GM12878 (cell line): ENCODE results near the gene CGREF1. TPM values are rescaled to one million over a fixed set of nuclear protein-coding genes. Genes with fewer than 3 reads are reported as not detected.

Source experiments
- ATAC-seq: fragments of 200-7000 bp; cut with Tn5 transposase; 3 replicates; pipeline ENCODE4 v1.9.1; 2020; ENCODE audit warnings: mild to moderate bottlenecking, moderate library complexity
- BruUV-seq: library from RNA; stranded (reverse); fragments of 400-500 nt; replicated peaks from 2 replicates; lab custom pipeline; 2021; lab: Mats Ljungman, UMichigan
- CTCF ChIA-PET: fragments of 300-600 bp; sonication (Branson Sonifier 250); formaldehyde crosslinking; extraction: SDS; loops from one replicate; lab custom pipeline; 2021; ENCODE audit warnings: inconsistent platforms; lab: Yijun Ruan, JAX
- POLR2A ChIA-PET: fragments of 350-600 bp; formaldehyde crosslinking; extraction: SDS; loops from one replicate; lab custom pipeline; 2021; ENCODE audit warnings: inconsistent platforms; lab: Charles Lee
- RAD21 ChIA-PET: fragments of 300-600 bp; sonication (Branson Sonifier 250); formaldehyde crosslinking; loops from one replicate; lab custom pipeline; 2023; ENCODE audit warnings: antibody characterized with exemption; ENCODE audit not compliant: unreplicated experiment; lab: Charles Lee
- SMC1A ChIA-PET: fragments of 300-600 bp; sonication (Branson Sonifier 250); formaldehyde crosslinking; loops from one replicate; lab custom pipeline; 2023; ENCODE audit not compliant: unreplicated experiment, uncharacterized antibody; lab: Charles Lee
- DNase-seq: peaks from one replicate; pipeline ENCODE4 v3.0.0-alpha.2; 2011; ENCODE audit warnings: low read depth, low spot score
- FAIRE-seq: peaks from 3 replicates; lab custom pipeline; 2011; peaks lifted over from hg19 to GRCh38; lab: Jason Lieb, UNC
- H2AFZ ChIP-seq: 2 replicates; pipeline ENCODE4 v1.6.0; 2011; ENCODE audit warnings: low read depth, low read length, control low read depth; ENCODE audit not compliant: control insufficient read depth
- H3K27ac ChIP-seq: 2 replicates; pipeline ENCODE4 v1.5.1; 2011; ENCODE audit warnings: control low read depth; ENCODE audit not compliant: control insufficient read depth, insufficient read depth
- H3K27me3 ChIP-seq, 2 experiments: replicated peaks in 1 of 2; 2 replicates each; pipeline versions ENCODE4 v1.6.0 to v1.6.1; 2011; ENCODE audit warnings: low read length in 1 of 2; ENCODE audit not compliant: control insufficient read depth in 2 of 2, insufficient read depth in 2 of 2
- H3K36me3 ChIP-seq, 2 experiments: 2 replicates each; pipeline ENCODE4 v1.5.1; 2011; ENCODE audit warnings: low read length in 1 of 2; ENCODE audit not compliant: control insufficient read depth in 2 of 2, insufficient read depth in 2 of 2
- H3K4me1 ChIP-seq: 2 replicates; pipeline ENCODE4 v1.6.1; 2011; ENCODE audit warnings: mild to moderate bottlenecking, low read length, moderate library complexity, mixed read lengths; ENCODE audit not compliant: control insufficient read depth, insufficient read depth
- H3K4me2 ChIP-seq: 2 replicates; pipeline ENCODE4 v1.6.0; 2011; ENCODE audit warnings: control low read depth; ENCODE audit not compliant: control insufficient read depth, insufficient read depth
- H3K4me3 ChIP-seq: fragments of 200-600 bp; sonication (generic); 2 replicates; pipeline ENCODE4 v1.5.1; 2016
- H3K79me2 ChIP-seq: 2 replicates; pipeline ENCODE4 v1.6.0; 2011; ENCODE audit warnings: low read length; ENCODE audit not compliant: control insufficient read depth, insufficient read depth
- H3K9ac ChIP-seq: 2 replicates; pipeline ENCODE4 v1.8.0; 2011; ENCODE audit warnings: low read length, control low read depth, mixed read lengths; ENCODE audit not compliant: control insufficient read depth, insufficient read depth
- H3K9me3 ChIP-seq: replicated peaks from 3 replicates; pipeline ENCODE4 v1.5.1; 2011; ENCODE audit warnings: mild to moderate bottlenecking, low read length; ENCODE audit not compliant: control insufficient read depth, insufficient read depth
- H4K20me1 ChIP-seq: 2 replicates; pipeline ENCODE4 v1.6.0; 2011; ENCODE audit not compliant: control insufficient read depth, insufficient read depth
- BCL11A ChIP-seq: IDR thresholded peaks from 2 replicates; pipeline ENCODE4 v1.6.1; 2011; ENCODE audit warnings: low read depth, low read length
- EGR1 ChIP-seq, 2 experiments: IDR thresholded peaks; 1 replicate in 1 of 2; 2 replicates in 1 of 2; pipeline ENCODE4 v1.6.1; 2011 to 2012; ENCODE audit warnings: low read depth in 2 of 2, low read length in 2 of 2, borderline replicate concordance in 1 of 2, mild to moderate bottlenecking in 1 of 2, moderate library complexity in 1 of 2
- FOS ChIP-seq: IDR thresholded peaks from 3 replicates; pipeline ENCODE4 v1.6.1; 2011; ENCODE audit warnings: borderline replicate concordance; ENCODE audit not compliant: insufficient read length; ENCODE audit errors: extremely low read depth
- FOXM1 ChIP-seq: IDR thresholded peaks from 2 replicates; pipeline ENCODE4 v1.6.1; 2012; ENCODE audit warnings: low read depth, mild to moderate bottlenecking, inconsistent platforms, low read length, moderate library complexity
- KDM1A ChIP-seq: fragments of 200-600 bp; sonication (generic); IDR thresholded peaks from 2 replicates; pipeline ENCODE4 v1.6.1; 2016; ENCODE audit warnings: borderline replicate concordance
- MTA2 ChIP-seq: fragments of 450-650 bp; IDR thresholded peaks from 2 replicates; pipeline ENCODE4 v1.6.1; 2016; ENCODE audit warnings: low read depth, mild to moderate bottlenecking, moderate library complexity
- MXI1 ChIP-seq: fragments of 150-350 bp; IDR thresholded peaks from 2 replicates; pipeline ENCODE4 v1.6.1; 2011; ENCODE audit warnings: low read depth, mild to moderate bottlenecking, inconsistent platforms, low read length, improper control_type of control experiment
- MYC ChIP-seq: IDR thresholded peaks from 2 replicates; pipeline ENCODE4 v1.6.1; 2011; ENCODE audit warnings: mild to moderate bottlenecking, low read length, moderate library complexity, inconsistent platforms; ENCODE audit not compliant: insufficient read depth, insufficient replicate concordance, insufficient read length, severe bottlenecking
- NFIC ChIP-seq: IDR thresholded peaks from 2 replicates; pipeline ENCODE4 v1.6.1; 2012; ENCODE audit warnings: low read depth, mild to moderate bottlenecking, inconsistent platforms, low read length, moderate library complexity
- NFYA ChIP-seq: IDR thresholded peaks from 2 replicates; pipeline ENCODE4 v1.6.1; 2011; ENCODE audit warnings: low read depth, mild to moderate bottlenecking, low read length, improper control_type of control experiment, borderline replicate concordance
- POLR2A ChIP-seq: IDR thresholded peaks from 2 replicates; pipeline ENCODE4 v1.6.1; 2011; ENCODE audit warnings: low read depth, mild to moderate bottlenecking, low read length
- STAT3 ChIP-seq: IDR thresholded peaks from 2 replicates; pipeline ENCODE4 v1.6.1; 2011; ENCODE audit warnings: low read depth, low read length, improper control_type of control experiment
- SUZ12 ChIP-seq: fragments of 200-600 bp; sonication (generic); IDR thresholded peaks from one replicate; pipeline ENCODE4 v1.6.1; 2018; ENCODE audit warnings: antibody characterized with exemption, mild to moderate bottlenecking; ENCODE audit not compliant: unreplicated experiment
- ZBED1 ChIP-seq: IDR thresholded peaks from 2 replicates; pipeline ENCODE4 v1.6.1; 2016; ENCODE audit warnings: borderline replicate concordance
- ZNF24 ChIP-seq: fragments of 450-650 bp; IDR thresholded peaks from 2 replicates; pipeline ENCODE4 v1.6.1; 2017; ENCODE audit warnings: antibody characterized with exemption, mild to moderate bottlenecking
- WGBS: methylation state at CpG from one replicate; pipeline ENCODE4 v1.1.6; 2016; ENCODE audit warnings: low lambda C conversion rate; ENCODE audit not compliant: insufficient replicate concordance, insufficient coverage; ENCODE audit errors: missing lambda C conversion rate; 5-methylcytosine and 5-hydroxymethylcytosine counted together
- in situ Hi-C: fragments of 300-500 bp; cut with MboI; formaldehyde crosslinking; loops from 9 replicates; pipeline ENCODE4 v1.14.3; 2018; ENCODE audit warnings: mixed read lengths
- intact Hi-C: fragments of 100-400 bp; cut with micrococcal nuclease; formaldehyde crosslinking; loops from one replicate; pipeline ENCODE4 v1.14.2; 2022; ENCODE audit not compliant: unreplicated experiment
- polyA plus RNA-seq, 11 experiments: library from polyadenylated mRNA; depleted of rRNA in 4 of 11; unstranded in 6 of 11; stranded (reverse) in 5 of 11; fragments of >200 nt; fragmentation: Nextera tagmentation in 4 of 11; fragmentation: Illumina TruSeq in 1 of 11; extraction: Ambion mirVana in 4 of 11; extraction: Trizol in 1 of 11; gene quantifications; 1 replicate in 1 of 11; 2 replicates in 10 of 11; pipeline versions ENCODE4 v1.2.1 to v1.2.3, GENCODE V29; 2011 to 2016; ENCODE audit warnings: inconsistent platforms in 2 of 11, missing spikeins in 2 of 11, low read depth in 1 of 11
- total RNA-seq, 4 experiments: library from RNA; depleted of rRNA in 3 of 4; stranded (reverse); fragments of >200 nt in 3 of 4; fragmentation: Illumina TruSeq in 1 of 4; extraction: Trizol in 1 of 4; gene quantifications; 2 replicates each; pipeline versions ENCODE4 v1.2.1 to v1.2.3, GENCODE V29; 2013 to 2021
- TF ChIP-seq, protein P1 (sequence below): fragments of 450-650 bp; IDR thresholded peaks from 2 replicates; pipeline ENCODE4 v1.6.1; 2017; ENCODE audit warnings: mild to moderate bottlenecking, low read depth, inconsistent platforms; ENCODE audit not compliant: poor library complexity, severe bottlenecking

Gene CGREF1
- total and polyA plus RNA-seq, 10 of the 15 experiments (the other 5 are each of a cell fraction or from before 2014, with no cell fraction given): 0.06 to 0.21 TPM; not detected in 8

DNA sequence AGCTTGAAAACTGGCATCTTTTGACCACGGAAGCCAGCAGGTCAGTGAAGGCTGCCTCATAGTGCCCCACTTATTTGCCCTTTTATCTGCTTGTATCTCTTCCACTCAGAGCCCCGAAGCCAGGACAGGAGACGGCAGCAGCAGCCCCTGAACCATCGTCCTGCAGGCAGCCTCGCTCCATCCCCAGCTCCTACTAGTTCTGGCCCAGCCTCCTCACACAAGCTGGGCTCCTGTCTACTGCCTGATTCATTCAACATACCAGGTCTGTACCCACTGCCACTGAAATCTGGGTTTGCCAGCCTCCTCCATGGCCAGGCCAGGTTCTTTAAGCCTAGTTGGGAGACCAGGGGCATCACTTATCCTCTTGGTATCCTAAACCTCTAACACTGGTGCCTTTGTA lies 51.5 kb downstream of the CGREF1 start:
- Histone ChIP-seq H3K4me2 (no peak overlapping the region), H3K27ac (no peak overlapping the region), H3K9ac (no peak overlapping the region), H2AFZ (no peak overlapping the region), H4K20me1 (no peaks in the 10 kb centered on the region), H3K4me1 (peaks cover 7% of the 10 kb centered on the region), H3K4me3 (no peak overlapping the region), H3K9me3 (no peaks in the 10 kb centered on the region), H3K79me2 (peaks cover 32% of the 10 kb centered on the region), H3K36me3 (peaks cover 3 to 25% of the 10 kb centered on the region in 2 experiments; a peak in 3 of 4 replicates), H3K27me3 (no peaks in the 10 kb centered on the region)
- POLR2A ChIA-PET: interaction anchor here (12.2 kb wide), 1 partner anchor 14 kb away, joined by 139 read pairs; the partner anchor contains the start of gene AGBL5
- CTCF ChIA-PET: interaction anchor here (1.1 to 1.4 kb wide), 2 partner anchors 9 to 17 kb away, joined by 3 read pairs; partner anchors contain the start of gene AGBL5
- FAIRE-seq (no peak), ATAC-seq (no peak), DNase-seq (no peak)
- SMC1A ChIA-PET: no interaction called here
- in situ Hi-C loops (no loop called here), intact Hi-C loops (no loop called here)
- RAD21 ChIA-PET: interaction anchor here (1.0 kb wide), 1 partner anchor 17 kb away, joined by 3 read pairs; no protein-coding TSS in a partner anchor
- WGBS: 99% methylated on average over 5 of the region's 5 CpGs
- BruUV-seq: no TSS peak
- TF ChIP-seq BCL11A: no peak
- TF ChIP-seq MTA2: no peak
- no peak for TF ChIP-seq POLR2A

- H3K9ac ChIP-seq: no peak overlapping the region
- intact Hi-C loops (no loop called here), in situ Hi-C loops (no loop called here)
- DNase-seq (no peak), ATAC-seq (no peak), FAIRE-seq (no peak)
- WGBS: 96% methylated on average over 3 of the region's 3 CpGs
- H3K4me1 ChIP-seq: peaks cover 3% of the 10 kb centered on the region
- no peak overlapping the region for H3K27ac ChIP-seq
- no peaks in the 10 kb centered on the region for H3K27me3 ChIP-seq
- no peaks in the 10 kb centered on the region for H3K9me3 ChIP-seq
- CTCF ChIA-PET: interaction anchor here (1.1 to 2.4 kb wide), 3 partner anchors 11 to 103 kb away, joined by 3 to 7 read pairs (median 5); partner anchors contain the start of gene AGBL5
- H3K36me3 ChIP-seq: peaks cover 3 to 24% of the 10 kb centered on the region in 2 experiments; a peak in 3 of 4 replicates
- H2AFZ ChIP-seq: no peak overlapping the region
- H4K20me1 ChIP-seq: no peaks in the 10 kb centered on the region
- BruUV-seq: no TSS peak
- POLR2A ChIA-PET: interaction anchor here (12.2 kb wide), 1 partner anchor 12 kb away, joined by 139 read pairs; the partner anchor contains the start of gene AGBL5
- no peak overlapping the region for H3K4me2 ChIP-seq
- no peak overlapping the region for H3K4me3 ChIP-seq
- RAD21 ChIA-PET: no interaction called here
- peaks cover 18% of the 10 kb centered on the region for H3K79me2 ChIP-seq
- SMC1A ChIA-PET: interaction anchor here (1.5 to 1.8 kb wide), 2 partner anchors 9 to 40 kb away, joined by 3 to 6 read pairs; no protein-coding TSS in a partner anchor
- TF ChIP-seq, protein P1, sequence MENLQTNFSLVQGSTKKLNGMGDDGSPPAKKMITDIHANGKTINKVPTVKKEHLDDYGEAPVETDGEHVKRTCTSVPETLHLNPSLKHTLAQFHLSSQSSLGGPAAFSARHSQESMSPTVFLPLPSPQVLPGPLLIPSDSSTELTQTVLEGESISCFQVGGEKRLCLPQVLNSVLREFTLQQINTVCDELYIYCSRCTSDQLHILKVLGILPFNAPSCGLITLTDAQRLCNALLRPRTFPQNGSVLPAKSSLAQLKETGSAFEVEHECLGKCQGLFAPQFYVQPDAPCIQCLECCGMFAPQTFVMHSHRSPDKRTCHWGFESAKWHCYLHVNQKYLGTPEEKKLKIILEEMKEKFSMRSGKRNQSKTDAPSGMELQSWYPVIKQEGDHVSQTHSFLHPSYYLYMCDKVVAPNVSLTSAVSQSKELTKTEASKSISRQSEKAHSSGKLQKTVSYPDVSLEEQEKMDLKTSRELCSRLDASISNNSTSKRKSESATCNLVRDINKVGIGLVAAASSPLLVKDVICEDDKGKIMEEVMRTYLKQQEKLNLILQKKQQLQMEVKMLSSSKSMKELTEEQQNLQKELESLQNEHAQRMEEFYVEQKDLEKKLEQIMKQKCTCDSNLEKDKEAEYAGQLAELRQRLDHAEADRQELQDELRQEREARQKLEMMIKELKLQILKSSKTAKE: no peak
- TF ChIP-seq KDM1A: no peak
- no peak for TF ChIP-seq ZNF24
- TF ChIP-seq BCL11A: no peak
- TF ChIP-seq NFYA: no peak
- no peak for TF ChIP-seq SUZ12
- TF ChIP-seq ZBED1: no peak
- TF ChIP-seq NFIC: no peak
- TF ChIP-seq MYC: no peak
- TF ChIP-seq FOS: no peak
- no peak for TF ChIP-seq STAT3
- TF ChIP-seq FOXM1: no peak
- no peak for TF ChIP-seq MXI1
- TF ChIP-seq EGR1 (IDR thresholded peaks at IDR 0.05; ENCODE audit: borderline replicate concordance in 1 of 2, low read depth in 2 of 2, low read length in 2 of 2): no peak
Measured at GRCh38 chr2:27065128-27065527, 53.8 kb downstream of the CGREF1 start.
